HUES48 (cell line): ENCODE data around the gene USP13.

Experiments
- H3K27ac ChIP-seq: one replicate; pipeline ENCODE4 v1.7.0; 2013; ENCODE audit warnings: low read depth, low read length, inconsistent platforms
- H3K27me3 ChIP-seq: 2 replicates; pipeline ENCODE4 v1.6.1; 2013; ENCODE audit warnings: mild to moderate bottlenecking, low read length; ENCODE audit not compliant: control insufficient read depth, insufficient read depth
- H3K36me3 ChIP-seq: 2 replicates; pipeline ENCODE4 v1.6.1; 2013; ENCODE audit warnings: low read length; ENCODE audit not compliant: control insufficient read depth, insufficient read depth
- H3K4me1 ChIP-seq: 2 replicates; pipeline ENCODE4 v1.6.1; 2013; ENCODE audit warnings: mild to moderate bottlenecking, low read length; ENCODE audit not compliant: control insufficient read depth, insufficient read depth
- H3K4me3 ChIP-seq: 2 replicates; pipeline ENCODE4 v1.5.1; 2013; ENCODE audit warnings: mild to moderate bottlenecking, low read depth, low read length
- H3K9ac ChIP-seq: 2 replicates; pipeline ENCODE4 v1.6.1; 2013; ENCODE audit warnings: mild to moderate bottlenecking, low read depth, low read length, moderate library complexity
- H3K9me3 ChIP-seq: 2 replicates; pipeline ENCODE4 v1.6.1; 2013; ENCODE audit warnings: low read length; ENCODE audit not compliant: control insufficient read depth, insufficient read depth

Gene USP13

GRCh38 chr3:179825527-179826246 is 172.8 kb downstream of the USP13 start:
- peaks cover 17% of the 10 kb centered on the region for H3K4me1 ChIP-seq
- H3K9ac ChIP-seq = no peak overlapping the region
- H3K27me3 ChIP-seq = no peaks in the 10 kb centered on the region
- H3K36me3 ChIP-seq = no peaks in the 10 kb centered on the region
- H3K9me3 ChIP-seq = no peaks in the 10 kb centered on the region
- no peak overlapping the region for H3K27ac ChIP-seq
- no peak overlapping the region for H3K4me3 ChIP-seq

DNA sequence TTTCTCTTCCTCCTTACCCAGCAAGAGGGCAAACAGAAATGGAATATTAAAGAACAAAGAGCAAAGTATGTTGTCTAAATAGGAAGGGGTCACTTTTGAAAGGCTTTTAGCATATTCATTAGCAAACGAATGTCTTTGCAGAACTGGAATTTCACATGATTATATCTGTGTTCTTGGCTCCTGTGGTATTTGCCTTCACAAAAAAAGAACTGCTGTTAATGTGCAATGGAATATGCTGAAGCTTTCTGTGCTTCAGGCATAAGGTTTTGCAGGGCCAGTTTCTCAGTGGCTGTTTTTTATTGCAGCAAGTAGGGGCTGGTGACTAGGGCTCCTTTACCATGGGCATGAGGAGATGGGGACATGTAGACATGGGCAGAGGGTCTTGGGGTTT is 173.4 kb downstream of the USP13 start:
- Histone ChIP-seq H3K4me3 (no peak overlapping the region), H3K4me1 (peaks cover 17% of the 10 kb centered on the region), H3K9ac (no peak overlapping the region), H3K9me3 (no peaks in the 10 kb centered on the region), H3K36me3 (no peaks in the 10 kb centered on the region), H3K27me3 (no peaks in the 10 kb centered on the region), H3K27ac (no peak overlapping the region)

DNA sequence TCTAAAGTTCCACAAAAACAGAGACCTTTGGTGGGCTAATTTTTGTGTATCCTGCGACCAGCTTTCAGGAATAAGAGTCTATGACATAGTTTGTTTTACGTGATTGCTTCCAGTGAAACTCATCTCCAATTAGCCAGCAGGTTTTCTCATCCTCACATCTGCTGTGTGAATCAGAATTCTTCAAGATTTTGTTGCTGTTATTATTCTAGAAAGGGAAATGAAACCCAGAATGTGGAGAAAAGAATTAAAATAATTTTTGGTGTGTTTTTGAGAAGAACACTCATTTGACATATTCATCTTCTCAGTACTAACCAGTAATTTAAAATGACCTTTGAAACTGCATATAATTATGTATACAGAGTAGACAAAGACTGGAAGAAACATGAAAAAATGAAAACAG is 175.9 kb downstream of the USP13 start:
- H3K9ac ChIP-seq = no peak overlapping the region
- H3K4me3 ChIP-seq = no peak overlapping the region
- peaks cover 17% of the 10 kb centered on the region for H3K4me1 ChIP-seq
- no peak overlapping the region for H3K27ac ChIP-seq
- no peaks in the 10 kb centered on the region for H3K36me3 ChIP-seq
- H3K27me3 ChIP-seq = no peaks in the 10 kb centered on the region
- no peaks in the 10 kb centered on the region for H3K9me3 ChIP-seq

DNA sequence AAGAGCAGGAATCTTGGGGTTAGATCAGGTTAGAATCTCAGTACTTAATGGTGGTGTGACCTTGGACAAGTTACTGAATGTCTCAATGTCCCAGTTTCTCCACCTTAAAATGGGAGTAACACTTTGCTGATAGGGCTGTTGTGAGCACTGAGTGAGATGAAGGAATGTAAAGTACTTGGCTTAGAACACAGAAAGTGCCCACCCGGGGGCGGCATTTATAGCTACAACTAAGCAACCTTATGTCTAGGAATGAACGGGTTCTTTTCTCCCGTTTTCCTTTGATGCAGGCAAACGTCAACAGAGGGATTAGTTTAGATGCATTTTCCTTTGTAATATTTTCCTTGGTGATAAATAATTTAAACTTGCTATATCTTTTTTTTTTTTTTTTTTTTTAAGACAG is 176.6 kb downstream of the USP13 start:
- no peaks in the 10 kb centered on the region for H3K9me3 ChIP-seq
- H3K4me3 ChIP-seq = no peak overlapping the region
- H3K27ac ChIP-seq = no peak overlapping the region
- H3K9ac ChIP-seq = no peak overlapping the region
- H3K27me3 ChIP-seq = no peaks in the 10 kb centered on the region
- no peaks in the 10 kb centered on the region for H3K36me3 ChIP-seq
- peaks cover 17% of the 10 kb centered on the region for H3K4me1 ChIP-seq

- H3K4me1 ChIP-seq = 0 out of 2 replicates have a peak, but pooled peaks cover 4% of the 10 kb centered on the region
- no peak overlapping the region for H3K9ac ChIP-seq
- H3K4me3 ChIP-seq = no peak overlapping the region
- H3K27me3 ChIP-seq = no peaks in the 10 kb centered on the region
- H3K9me3 ChIP-seq = no peaks in the 10 kb centered on the region
- H3K36me3 ChIP-seq = no peaks in the 10 kb centered on the region
- no peak overlapping the region for H3K27ac ChIP-seq
Measured at GRCh38 chr3:179832333-179832854, 179.6 kb downstream of the USP13 start.

DNA sequence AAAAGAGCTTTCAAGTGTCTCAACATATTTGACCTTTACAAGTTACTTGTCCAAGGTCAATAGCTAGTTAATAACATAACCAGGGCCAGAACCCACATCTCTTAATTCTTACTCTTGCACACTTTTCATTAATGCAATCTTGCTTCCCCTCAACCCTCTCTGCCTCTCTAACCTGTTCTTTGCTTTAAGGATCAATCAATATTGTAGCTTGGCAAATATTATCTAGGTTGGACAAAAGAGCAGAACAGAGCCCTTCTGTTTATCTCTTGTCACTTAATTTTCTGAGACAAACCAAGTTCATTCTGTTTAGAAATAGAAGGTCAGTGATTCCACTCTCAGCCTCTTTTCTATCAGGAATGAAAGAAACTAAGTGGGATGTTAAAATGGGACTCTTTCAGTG is 180.5 kb downstream of the USP13 start:
- H3K36me3 ChIP-seq = no peaks in the 10 kb centered on the region
- no peaks in the 10 kb centered on the region for H3K27me3 ChIP-seq
- H3K27ac ChIP-seq = no peak overlapping the region
- no peak overlapping the region for H3K4me3 ChIP-seq
- no peak overlapping the region for H3K9ac ChIP-seq
- 0 out of 2 replicates have a peak, but pooled peaks cover 4% of the 10 kb centered on the region for H3K4me1 ChIP-seq
- no peaks in the 10 kb centered on the region for H3K9me3 ChIP-seq

- H3K9me3 ChIP-seq = no peaks in the 10 kb centered on the region
- no peak overlapping the region for H3K9ac ChIP-seq
- H3K27me3 ChIP-seq = no peaks in the 10 kb centered on the region
- peaks cover 10% of the 10 kb centered on the region; the same call in 1 of the 2 replicates for H3K4me1 ChIP-seq
- no peak overlapping the region for H3K4me3 ChIP-seq
- H3K27ac ChIP-seq = no peak overlapping the region
- no peaks in the 10 kb centered on the region for H3K36me3 ChIP-seq
Measured at GRCh38 chr3:179837374-179837773, 184.5 kb downstream of the USP13 start.
